ENCODE results near the gene NUFIP2.
A peak's percentile ranks its signal among the peaks of the same experiment; 100 is the strongest.
"Not testable (repeated sequence)": the region's sequence is repeated elsewhere in the genome, so short reads cannot be mapped to it uniquely, and the experiment has no call there.

NUFIP2 gene

DNA sequence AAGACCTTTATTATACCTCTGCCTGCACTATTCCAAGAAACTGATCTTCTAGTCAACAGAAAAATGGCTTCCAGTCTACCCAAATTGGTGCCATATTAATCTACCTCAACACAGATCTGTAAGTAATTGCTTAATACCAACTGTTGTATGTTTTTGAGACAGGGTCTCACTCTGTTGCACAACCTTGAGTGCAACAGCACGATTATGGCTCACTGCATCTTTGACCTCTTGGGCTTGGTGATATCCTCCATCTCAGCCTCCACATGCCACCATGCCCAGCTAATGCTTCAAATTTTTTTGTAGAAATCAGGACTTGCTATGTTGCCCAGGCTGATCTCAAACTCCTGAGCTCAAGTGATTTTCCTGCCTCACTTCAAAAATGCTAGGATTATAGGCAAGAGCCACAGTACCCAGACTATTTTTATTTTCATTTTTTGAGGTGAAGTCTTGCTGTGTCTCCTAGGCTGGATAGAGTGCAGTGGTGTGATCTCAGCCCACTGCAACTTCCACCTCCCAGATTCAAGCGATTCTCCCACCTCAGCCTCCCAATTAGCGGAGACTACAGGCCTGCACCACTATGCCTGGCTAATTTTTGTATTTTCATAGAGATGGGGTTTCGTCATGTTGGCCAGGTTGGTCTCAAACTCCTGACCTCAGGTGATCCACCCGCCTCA is 14.4 kb downstream of the NUFIP2 start:
- DNase-seq, result no peak

GRCh38 chr17:29278692-29279091 is 15.3 kb downstream of the NUFIP2 start:
- no peak for DNase-seq

- DNase-seq, result no peak
Measured at GRCh38 chr17:29273924-29274323, 20.0 kb downstream of the NUFIP2 start.

- not testable (repeated sequence) for DNase-seq
Measured at GRCh38 chr17:29271980-29272379, 22.0 kb downstream of the NUFIP2 start.

DNA sequence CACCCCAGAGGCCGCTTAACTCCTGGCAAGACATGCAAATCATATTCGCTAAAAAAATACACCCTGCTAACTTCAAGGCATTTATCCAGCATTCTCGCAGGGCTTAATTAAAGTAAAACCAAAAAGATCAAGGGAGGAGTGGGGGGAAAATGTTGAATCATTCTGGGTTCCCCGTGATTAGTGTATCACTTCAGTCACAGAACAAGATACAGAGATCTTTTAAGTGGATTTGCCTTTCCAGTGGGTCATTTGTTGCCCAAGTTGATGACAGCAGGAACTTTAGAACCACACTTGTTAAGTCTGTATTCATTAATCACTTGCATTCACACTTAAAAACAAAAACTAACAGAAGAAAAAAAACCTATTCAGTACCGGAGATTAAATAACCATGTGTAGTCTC is 30.0 kb downstream of the NUFIP2 start:
- DNase-seq, result no peak

GRCh38 chr17:29257756-29258155 is 36.2 kb downstream of the NUFIP2 start:
- peak; percentile 73 to 83 for DNase-seq

DNA sequence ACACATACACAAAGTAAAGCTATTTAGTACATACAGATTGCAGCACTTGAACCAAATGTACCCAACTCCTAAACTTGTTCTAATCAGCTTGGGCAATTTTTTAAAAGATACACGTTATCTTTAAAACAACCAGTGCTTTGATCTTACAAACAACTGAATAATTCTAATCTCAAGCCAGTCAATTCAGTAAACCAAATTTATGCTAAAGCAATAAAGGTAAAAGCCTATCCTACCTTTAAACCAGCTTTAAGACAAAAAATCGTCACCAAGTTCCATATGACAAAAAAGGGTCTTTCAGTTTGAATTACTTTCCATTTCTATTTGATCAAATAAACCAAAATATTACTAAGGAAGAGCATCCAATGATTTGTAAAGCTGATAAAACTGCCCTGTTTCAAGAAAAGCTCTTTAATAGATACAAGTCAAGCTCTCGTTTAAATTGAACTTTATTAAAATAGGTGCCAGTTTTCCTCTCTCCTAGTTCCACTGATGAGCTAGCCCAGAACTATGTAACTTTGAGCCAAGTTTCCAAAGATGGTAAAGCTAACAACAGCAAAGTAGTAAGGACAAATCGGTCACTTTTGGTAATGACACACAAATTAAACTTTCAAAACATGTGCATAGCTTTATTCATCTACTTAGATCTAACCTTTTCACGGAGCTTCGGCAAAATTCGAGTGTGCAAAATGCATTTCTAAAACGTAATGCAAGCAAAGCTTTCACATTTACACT is 37.0 kb downstream of the NUFIP2 start:
- DNase-seq, result no peak

DNA sequence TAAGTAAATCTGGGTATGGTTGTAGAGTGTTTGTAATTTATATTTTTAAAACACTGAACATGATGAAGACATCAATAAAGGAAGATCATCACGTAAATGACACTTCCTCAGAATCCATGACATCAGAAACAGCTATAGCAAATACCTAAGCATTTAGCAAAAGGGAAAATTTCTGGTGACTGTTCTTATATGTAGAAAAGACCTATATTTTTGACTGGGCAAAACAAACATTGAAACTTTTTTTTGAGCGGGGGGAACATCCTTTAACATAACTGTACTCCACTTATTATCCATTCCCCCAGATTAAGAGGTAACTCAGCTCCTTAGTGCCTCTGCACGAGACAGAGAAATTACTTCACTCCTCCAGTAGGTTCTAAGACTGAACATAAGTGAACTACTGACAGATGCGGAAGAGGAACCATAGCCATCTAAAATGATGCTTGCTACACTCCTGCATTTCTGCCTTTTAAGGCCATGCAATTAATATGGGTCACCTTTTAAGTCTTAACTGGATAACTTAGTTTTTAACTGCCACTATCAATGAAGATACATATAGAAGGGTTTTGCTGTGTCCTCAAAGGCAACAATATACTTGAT is 37.9 kb downstream of the NUFIP2 start:
- DNase-seq, result peak; percentile 73 to 79

- DNase-seq, result no peak
Measured at GRCh38 chr17:29253037-29253436, 40.9 kb downstream of the NUFIP2 start.

GRCh38 chr17:29252101-29252791 is 41.7 kb downstream of the NUFIP2 start:
- DNase-seq, result no peak

DNA sequence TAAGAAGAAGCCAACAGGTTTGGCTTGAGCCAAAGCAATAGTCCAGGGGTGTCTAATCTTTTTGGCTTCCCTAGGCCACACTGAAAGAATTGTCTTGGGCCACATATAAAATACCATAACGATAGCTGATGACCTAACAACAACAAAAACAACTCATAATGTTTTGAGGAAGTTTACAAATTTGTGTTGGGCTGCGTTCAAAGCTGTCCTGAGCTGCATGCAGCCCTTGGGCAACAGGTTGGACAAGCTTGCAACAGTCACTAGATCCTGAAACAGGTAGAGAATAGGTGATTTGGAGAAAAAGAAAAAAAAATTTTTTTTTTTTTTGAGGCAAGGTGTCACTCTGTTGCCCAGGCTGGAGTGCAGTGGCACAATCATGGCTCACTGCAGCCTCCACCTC is 42.8 kb downstream of the NUFIP2 start:
- DNase-seq, result peak in 1 of 2 donors; percentile 39

- DNase-seq, result no peak
Measured at GRCh38 chr17:29250666-29251065, 43.3 kb downstream of the NUFIP2 start.

- DNase-seq, result no peak
Measured at GRCh38 chr17:29248845-29249244, 45.1 kb downstream of the NUFIP2 start.

DNA sequence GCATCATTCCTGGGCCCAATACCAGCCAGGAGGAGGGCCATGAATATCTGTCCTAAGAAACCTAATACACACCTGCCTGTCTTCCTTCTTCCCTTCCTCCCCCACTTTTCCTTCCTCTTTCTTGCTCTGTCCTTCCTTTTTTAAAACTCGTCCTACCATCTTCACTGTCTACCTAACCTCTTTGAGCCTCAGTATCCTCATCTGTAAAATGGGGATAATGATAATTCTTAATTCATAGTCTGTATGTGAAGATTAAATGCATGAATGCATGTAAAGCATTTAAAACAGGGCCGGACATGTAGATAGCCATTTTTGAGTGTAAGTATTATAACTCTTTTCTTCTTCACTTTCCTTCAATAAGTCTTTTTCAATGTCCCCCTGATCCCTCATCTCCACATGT is 46.7 kb downstream of the NUFIP2 start:
- DNase-seq, result no peak

GRCh38 chr17:29246628-29247027 is 47.3 kb downstream of the NUFIP2 start, which contains the start of gene CRYBA1:
Gene CRYBA1 (plus strand): TSS chr17:29246859. CDS start chr17:29246864, 5 bp downstream.
- no peak for DNase-seq

GRCh38 chr17:29245401-29245800 is 48.5 kb downstream of the NUFIP2 start:
- DNase-seq, result no peak

DNA sequence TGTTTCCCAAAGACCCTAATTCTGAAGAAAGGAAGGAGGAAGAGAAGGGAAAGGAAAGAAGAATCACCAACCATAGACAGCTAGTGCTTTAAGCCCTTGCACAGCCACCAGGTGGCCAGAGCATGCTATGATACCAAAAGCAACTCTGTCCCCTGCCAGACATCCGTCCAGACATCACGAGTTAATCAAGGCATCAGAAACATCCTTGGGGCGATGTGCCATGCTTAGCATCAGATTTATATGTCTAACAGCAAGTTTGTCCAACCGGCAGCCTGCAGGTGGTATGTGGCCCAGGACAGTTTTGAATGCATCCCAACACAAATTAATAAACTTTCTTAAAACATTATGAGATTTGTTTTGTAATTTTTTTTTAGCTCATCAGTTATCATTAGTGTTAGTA is 50.2 kb downstream of the NUFIP2 start:
- DNase-seq, result no peak

- DNase-seq, result no peak
Measured at GRCh38 chr17:29242790-29243189, 51.2 kb downstream of the NUFIP2 start.

- no peak for DNase-seq
Measured at GRCh38 chr17:29242051-29242450, 51.9 kb downstream of the NUFIP2 start.

DNA sequence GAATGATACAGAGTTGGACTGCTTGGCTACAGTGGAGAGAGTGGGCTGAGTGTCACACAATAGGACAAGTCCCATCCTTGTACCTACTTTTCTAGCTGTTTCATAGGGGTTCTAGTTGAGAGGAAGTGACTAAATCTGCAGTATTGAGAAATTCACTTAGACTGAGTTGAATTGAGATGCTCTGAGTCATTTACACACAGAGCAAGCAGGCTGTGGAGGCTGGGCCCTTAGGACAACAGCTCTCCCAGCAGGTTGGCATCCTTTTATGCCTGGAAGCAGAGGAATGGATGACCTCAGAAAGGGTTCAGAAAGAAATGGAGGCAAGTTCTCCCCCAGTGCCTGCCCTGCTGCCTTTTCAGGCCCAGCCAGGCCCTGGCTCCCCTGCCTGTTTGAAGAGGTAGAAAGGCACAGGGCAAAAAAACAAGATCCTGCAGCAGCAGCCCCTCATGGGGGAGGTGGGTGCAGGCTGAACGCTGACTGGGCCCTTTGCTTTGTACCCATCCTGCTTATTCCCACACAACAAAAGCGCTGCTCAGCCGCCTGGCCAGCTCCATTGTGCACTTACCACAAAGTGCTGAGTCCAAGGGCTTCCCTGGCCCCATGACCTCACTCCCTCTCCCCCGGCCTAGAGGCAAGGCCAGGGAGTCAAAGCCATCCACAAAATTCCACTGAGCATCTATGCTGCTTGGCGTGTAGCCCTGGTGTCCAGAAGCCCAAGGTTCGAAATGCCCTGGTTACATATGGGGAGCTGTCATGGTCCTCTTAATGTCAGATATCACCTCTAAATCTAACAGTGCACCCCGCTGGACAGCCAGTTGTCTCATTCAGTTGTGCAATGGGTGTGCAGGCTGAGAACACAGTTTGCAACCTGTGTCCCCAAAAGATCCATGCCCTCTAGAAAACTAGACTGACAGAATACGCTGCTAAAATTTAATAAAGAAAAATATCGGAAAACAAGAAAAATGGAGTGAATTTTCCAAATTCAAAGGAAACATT is 52.7 kb downstream of the NUFIP2 start:
- DNase-seq, result peak; percentile 87 to 95

GRCh38 chr17:29240477-29240876 is 53.5 kb downstream of the NUFIP2 start:
- DNase-seq, result no peak

Measured in inflammatory macrophage treated with lipopolysaccharide for 1 hour (primary cell).